Measurements from ENCODE around the gene PRUNE2.
"Not testable (repeated sequence)": the region's sequence is repeated elsewhere in the genome, so short reads cannot be mapped to it uniquely, and the experiment has no call there.

PRUNE2 gene

DNA sequence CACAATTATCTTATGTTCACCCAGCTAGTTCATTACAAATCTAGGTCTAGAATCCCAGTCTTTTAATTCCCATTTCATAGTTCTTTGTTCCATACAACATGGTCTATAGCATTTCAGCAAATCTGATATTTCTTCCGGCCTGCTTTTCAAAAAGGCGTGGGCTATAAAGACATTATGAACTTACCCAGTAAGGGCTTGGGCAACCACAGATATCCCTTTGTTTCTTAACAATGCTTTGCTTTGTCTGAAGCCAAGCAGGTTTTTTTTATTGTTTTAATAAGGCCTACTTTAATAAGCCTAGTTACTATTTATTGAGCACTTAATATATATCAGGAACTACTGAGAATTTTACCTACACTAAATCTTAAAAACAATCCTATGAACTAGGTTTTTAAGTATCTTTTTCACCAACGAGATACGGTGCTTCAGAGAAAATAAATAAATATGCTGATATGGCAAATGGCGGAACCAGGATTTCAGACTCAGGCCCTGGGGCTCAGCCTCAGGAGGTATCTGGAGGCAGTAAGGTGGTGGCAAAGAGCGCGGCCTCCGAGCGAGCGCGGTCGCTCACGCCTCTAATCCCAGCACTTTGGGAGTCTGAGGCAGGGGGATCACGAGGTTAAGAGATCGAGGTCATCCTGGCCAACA is 112.0 kb downstream of the PRUNE2 start:
- DNase-seq, result no peak

GRCh38 chr9:76789840-76790239 is 116.1 kb downstream of the PRUNE2 start:
- DNase-seq, result no peak

DNA sequence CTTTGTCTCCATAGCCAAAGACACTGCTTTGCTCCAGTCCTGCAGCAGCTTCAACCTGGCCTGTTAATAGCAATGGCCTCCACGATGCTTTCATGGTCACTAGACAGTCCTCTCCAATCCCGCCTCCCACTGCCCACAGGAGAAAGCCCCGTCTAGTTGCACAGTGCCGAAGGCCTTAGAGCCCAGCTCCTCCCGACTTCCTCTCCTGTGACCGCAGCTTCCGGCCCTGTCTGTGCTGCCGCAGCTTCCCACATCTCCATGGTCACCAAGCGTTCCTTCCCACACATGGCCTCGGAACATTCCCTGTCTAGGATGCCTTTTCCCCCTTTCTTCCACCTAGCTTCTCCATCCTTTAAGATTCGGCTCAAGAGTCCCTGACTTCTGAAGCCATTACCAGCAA is 118.2 kb downstream of the PRUNE2 start:
- DNase-seq, result no peak

- DNase-seq, result no peak
Observed at GRCh38 chr9:76785501-76785900, 120.4 kb downstream of the PRUNE2 start.

DNA sequence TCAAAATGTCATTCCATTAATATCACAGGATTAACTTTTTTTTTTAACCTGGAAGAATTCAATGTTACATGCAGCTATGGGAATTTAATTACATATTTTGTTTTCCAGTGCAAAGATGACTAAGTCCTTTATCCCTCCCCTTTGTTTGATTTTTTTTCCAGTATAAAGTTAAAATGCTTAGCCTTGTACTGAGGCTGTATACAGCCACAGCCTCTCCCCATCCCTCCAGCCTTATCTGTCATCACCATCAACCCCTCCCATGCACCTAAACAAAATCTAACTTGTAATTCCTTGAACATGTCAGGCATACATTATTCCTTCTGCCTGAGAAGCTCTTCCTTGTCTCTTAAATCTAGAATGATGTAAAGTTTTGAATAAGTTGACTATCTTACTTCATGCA is 121.0 kb downstream of the PRUNE2 start:
- DNase-seq, result no peak

DNA sequence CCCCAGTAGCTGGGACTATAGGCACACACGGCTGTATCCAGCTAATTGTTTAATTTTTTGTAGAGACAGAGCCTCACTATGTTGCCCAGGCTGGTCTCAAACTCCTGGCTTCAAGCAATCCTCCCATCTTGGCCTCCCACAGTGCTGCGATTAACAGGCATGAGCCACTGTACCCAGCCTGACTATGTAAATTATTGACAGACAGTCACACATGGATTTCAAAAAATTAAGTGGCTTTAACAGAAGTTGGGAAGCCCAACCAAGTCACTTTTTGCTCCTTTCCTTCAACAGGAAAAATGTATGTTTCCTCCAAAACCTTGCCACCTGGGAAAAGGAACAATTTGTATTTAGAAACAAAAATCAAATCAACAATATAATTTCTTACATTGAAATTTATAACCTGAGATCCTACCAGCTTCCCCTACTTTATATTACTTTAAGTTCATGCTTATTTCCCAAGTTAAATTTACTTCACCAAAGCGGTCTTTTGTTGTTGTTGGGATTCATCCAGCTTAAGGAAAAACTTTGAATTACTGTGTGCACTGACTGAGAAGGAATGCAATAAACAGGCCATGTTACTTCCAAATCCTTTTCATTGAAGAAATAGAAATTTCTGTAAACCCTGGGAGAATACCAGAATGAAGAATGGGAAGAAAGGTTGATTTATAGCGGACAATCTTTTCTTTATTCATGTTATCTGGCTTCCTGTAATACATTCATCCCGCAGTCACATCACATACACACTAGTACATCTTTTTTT is 133.0 kb downstream of the PRUNE2 start:
- no peak for DNase-seq

GRCh38 chr9:76766126-76766525 is 139.8 kb downstream of the PRUNE2 start:
- DNase-seq, result no peak

- no peak for DNase-seq
Observed at GRCh38 chr9:76764138-76764537, 141.8 kb downstream of the PRUNE2 start, which contains the start of gene PCA3. TSS of gene PCA3 (plus strand) at chr9:76764438.

DNA sequence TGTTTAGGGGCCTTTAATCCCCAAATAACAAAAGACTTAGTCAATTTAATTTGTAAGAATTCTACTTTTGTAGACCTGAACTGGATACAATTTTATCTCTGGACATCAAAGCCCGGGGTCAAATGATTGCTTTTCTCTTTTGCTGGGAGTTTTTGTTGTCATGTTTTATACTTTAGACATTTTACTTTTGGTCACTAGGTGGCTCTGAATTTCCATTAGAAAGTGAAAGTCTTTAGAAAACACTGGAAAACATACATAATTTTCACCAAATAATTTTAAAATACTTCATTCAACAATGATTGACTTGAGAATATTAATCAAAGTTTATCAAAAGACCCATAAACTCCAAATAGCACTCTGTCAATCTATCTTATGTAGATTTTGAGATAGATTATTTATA is 144.5 kb downstream of the PRUNE2 start:
- DNase-seq, result no peak

GRCh38 chr9:76759732-76760131 is 146.2 kb downstream of the PRUNE2 start:
- no peak for DNase-seq

DNA sequence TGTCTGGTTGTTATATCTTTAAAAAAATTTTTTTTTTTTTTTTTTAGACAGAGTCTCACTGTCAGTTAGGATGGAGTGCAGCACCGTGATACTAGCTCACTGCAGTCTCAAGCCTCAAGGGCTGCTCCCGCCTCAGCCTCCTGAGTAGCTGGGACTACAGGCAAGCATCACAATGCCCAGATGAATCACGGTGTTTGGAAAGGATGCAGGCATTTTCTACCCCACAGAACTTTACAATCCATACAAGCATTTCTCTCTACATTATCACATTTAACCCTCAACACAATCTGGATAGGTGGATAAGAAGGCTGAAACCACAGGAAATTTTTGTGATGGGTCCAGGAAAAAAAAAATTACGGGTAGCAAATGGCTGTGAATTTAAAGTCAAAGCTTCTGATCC is 147.4 kb downstream of the PRUNE2 start:
- no peak for DNase-seq

- no peak for DNase-seq
Observed at GRCh38 chr9:76756941-76757673, 148.8 kb downstream of the PRUNE2 start.

GRCh38 chr9:76756268-76756640 is 149.7 kb downstream of the PRUNE2 start:
- DNase-seq, result peak; percentile 44

GRCh38 chr9:76751001-76751400 is 154.9 kb downstream of the PRUNE2 start:
- no peak for DNase-seq

DNA sequence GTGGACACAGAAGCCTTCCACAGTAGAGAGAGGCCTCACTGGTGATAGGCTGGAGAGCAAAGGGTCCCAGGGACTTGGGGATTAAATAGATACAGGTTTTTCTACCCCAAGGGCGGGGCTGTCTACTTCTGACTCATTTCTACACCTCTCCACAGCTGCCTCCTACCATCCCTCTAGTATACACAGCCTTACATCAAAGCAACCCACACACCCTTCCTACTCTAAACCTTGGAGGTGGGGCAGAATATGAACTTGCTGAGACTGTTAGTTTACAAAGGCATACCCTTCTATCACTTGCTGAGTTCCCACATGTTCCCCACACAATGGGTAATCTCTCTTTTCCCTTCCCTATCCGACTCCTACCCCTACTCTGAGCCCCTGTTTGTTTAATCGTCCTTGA is 161.6 kb downstream of the PRUNE2 start:
- DNase-seq, result no peak

DNA sequence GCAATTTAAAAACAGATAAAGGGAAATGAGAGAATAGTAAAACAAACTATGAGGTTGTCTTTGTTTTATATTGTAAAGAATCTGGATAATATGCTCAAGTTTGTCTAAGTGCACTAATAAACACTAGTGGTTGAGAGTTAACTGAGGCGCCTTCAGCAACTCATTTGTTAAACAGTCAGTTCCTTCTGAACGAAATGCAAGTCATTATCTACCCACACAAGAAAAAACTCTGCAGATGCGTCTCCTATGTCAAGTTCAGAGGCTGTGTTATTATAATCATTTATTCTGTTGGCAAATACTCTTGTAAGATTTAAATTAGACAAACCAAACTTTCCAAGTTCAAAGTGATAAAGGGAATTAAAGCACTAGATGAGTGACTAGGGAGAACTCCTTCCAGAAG is 162.0 kb downstream of the PRUNE2 start:
- DNase-seq, result no peak

DNA sequence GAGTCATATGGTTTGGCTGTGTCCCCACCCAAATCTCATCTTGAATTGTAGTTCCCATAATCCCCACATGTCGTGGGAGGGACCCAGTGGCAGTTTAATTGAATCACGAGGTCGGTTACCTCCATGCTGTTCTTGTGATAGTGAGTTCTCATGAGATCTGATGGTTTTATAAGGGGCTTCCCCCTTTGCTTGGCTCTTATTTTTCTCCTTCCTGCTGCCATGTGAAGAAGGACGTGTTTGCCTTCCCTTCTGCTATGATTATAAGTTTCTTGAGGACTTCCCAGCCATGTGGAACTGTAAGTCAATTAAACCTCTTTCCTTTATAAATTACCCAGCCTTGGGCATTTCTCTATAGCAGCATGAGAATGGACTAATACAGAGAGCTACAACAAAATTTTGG is 163.0 kb downstream of the PRUNE2 start:
- not testable (repeated sequence) for DNase-seq

- no peak for DNase-seq
Observed at GRCh38 chr9:76741524-76741923, 164.4 kb downstream of the PRUNE2 start.

- DNase-seq, result no peak
Observed at GRCh38 chr9:76738402-76738801, 167.5 kb downstream of the PRUNE2 start.

- DNase-seq, result no peak
Observed at GRCh38 chr9:76737154-76737902, 168.6 kb downstream of the PRUNE2 start.

- DNase-seq, result no peak
Observed at GRCh38 chr9:76734716-76735115, 171.2 kb downstream of the PRUNE2 start.

DNA sequence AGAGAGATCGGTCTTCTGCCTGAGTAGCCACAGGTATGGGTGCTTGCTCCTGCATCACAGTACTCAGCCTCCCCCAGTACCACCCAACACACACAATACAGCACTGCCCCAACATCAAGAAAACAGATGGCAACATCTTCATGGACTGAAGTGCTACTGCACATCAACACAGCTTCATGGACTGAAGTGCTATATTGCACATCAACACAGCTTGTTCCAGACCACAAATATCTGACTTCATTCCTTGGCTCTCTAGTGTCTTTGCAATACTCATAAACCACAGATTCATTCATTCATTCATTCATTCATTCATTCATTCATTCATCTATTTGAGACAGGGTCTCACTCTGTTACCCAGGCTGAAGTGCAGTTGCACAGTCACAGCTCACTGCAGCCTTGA is 172.8 kb downstream of the PRUNE2 start:
- no peak for DNase-seq

- DNase-seq, result no peak
Observed at GRCh38 chr9:76732341-76732958, 173.5 kb downstream of the PRUNE2 start.
